Ovary (tissue), 9 donors: Measurements from ENCODE around the gene DPF3. TPM values are rescaled to one million over a fixed set of nuclear protein-coding genes. Genes with fewer than 3 reads are reported as not detected.

ENCODE experiments used
- DNase-seq, 5 donors: peaks; one replicate each; pipeline ENCODE4 v3.0.0-alpha.2; 2019 to 2020
- H3K27ac ChIP-seq, 2 donors: fragments of 200-600 bp; one replicate each; pipeline versions ENCODE4 v1.5.1 to v1.8.0; 2019 to 2022
- H3K27me3 ChIP-seq: fragments of 200-600 bp; one replicate; pipeline ENCODE4 v1.8.0; 2022
- H3K36me3 ChIP-seq: fragments of 200-600 bp; sonication (generic); one replicate; pipeline ENCODE4 v1.5.1; 2019
- H3K4me1 ChIP-seq: one replicate; pipeline ENCODE4 v1.8.1; 2013; ENCODE audit warnings: mild to moderate bottlenecking, moderate library complexity; ENCODE audit not compliant: insufficient read depth
- H3K4me3 ChIP-seq: fragments of 200-600 bp; sonication (generic); one replicate; pipeline ENCODE4 v1.5.1; 2017
- H3K9me3 ChIP-seq, 2 donors: fragments of 200-600 bp in 1 of 2; sonication (generic) in 1 of 2; one replicate each; pipeline versions ENCODE4 v1.5.1 to v1.8.1; 2013 to 2019; ENCODE audit warnings: mild to moderate bottlenecking in 1 of 2, moderate library complexity in 1 of 2
- CTCF ChIP-seq, 3 donors: fragments of 450-650 bp in 2 of 3; fragments of 200-600 bp in 1 of 3; IDR thresholded peaks; one replicate each; pipeline versions ENCODE4 v1.5.1 to v1.8.0; 2016 to 2022; ENCODE audit warnings: antibody characterized with exemption in 3 of 3, mild to moderate bottlenecking in 1 of 3
- EP300 ChIP-seq: sonication (generic); formaldehyde crosslinking; IDR thresholded peaks from one replicate; pipeline ENCODE4 v1.6.1; 2017; ENCODE audit warnings: antibody characterized with exemption
- POLR2A ChIP-seq: fragments of 450-650 bp; IDR thresholded peaks from one replicate; pipeline ENCODE4 v1.6.1; 2017; ENCODE audit warnings: antibody characterized with exemption, mild to moderate bottlenecking, moderate library complexity
- WGBS, 3 donors: extraction: QIAGEN DNeasy Blood & Tissue Kit in 1 of 3; methylation state at CpG; one replicate each; pipeline versions ENCODE4 v1.1.5 to v1.1.7; 2013 to 2017; 5-methylcytosine and 5-hydroxymethylcytosine counted together
- intact Hi-C, 4 donors: fragments of 100-400 bp; cut with DNase I; formaldehyde crosslinking; loops; one replicate each; pipeline versions ENCODE4 v1.11.0 to v1.15.1; 2022 to 2023
- polyA plus RNA-seq, 2 donors: library from polyadenylated mRNA; stranded (reverse); fragments of 200-250 nt in 1 of 2; fragments of 350-450 nt in 1 of 2; fragmentation: Illumina TruSeq in 1 of 2; extraction: RNeasy Lipid Tissue Mini Kit (QIAGEN cat#74804) in 1 of 2; gene quantifications; one replicate each; pipeline ENCODE4 v1.2.3, GENCODE V29; 2013 to 2014
- total RNA-seq, 7 donors: library from RNA; depleted of rRNA in 2 of 7; stranded (reverse); fragments of >200 nt in 2 of 7; fragmentation: NEBNext Ultra II Directional in 3 of 7; extraction: Animal tissue kit (Norgen Biotek cat#: 25700) in 3 of 7; gene quantifications; one replicate each; pipeline versions ENCODE4 v1.1.0 to v1.2.4, GENCODE V29; 2016 to 2023
- donor health status: DM: no; HTN: no; CAD: no; lungs with moderate emphysema.
- donor health status: DM: no; HTN: no; CAD: no.
- donor health status: Bipolar disorder and iron deficiency.
- donor health status: DM: yes; HTN: yes; CAD: no.
- donor health status: DM: no; HTN: no; CAD: no.
- donor health status: DM: yes; HTN: yes; CAD: no.

The DPF3 gene
- total and polyA plus RNA-seq, 9 donors, result 6.3 to 34.4 (median 21.9) TPM

GRCh38 chr14:72747652-72748051 lies 146.2 kb downstream of the DPF3 start:
- WGBS, 3 donors, result 86 to 89% (median 88%) methylated on average over 3 of the region's 3 CpGs
- Histone ChIP-seq H3K27ac (no peak overlapping the region), H3K27me3 (no peaks in the 10 kb centered on the region), H3K4me3 (no peak overlapping the region), H3K4me1 (peaks cover 20% of the 10 kb centered on the region), H3K9me3 (no peaks in the 10 kb centered on the region), H3K36me3 (no peaks in the 10 kb centered on the region)
- DNase-seq, result no peak
- TF ChIP-seq CTCF (IDR thresholded peaks at IDR 0.05) (no peak), POLR2A (no peak), EP300 (no peak)
- intact Hi-C loops, result no loop called here

DNA sequence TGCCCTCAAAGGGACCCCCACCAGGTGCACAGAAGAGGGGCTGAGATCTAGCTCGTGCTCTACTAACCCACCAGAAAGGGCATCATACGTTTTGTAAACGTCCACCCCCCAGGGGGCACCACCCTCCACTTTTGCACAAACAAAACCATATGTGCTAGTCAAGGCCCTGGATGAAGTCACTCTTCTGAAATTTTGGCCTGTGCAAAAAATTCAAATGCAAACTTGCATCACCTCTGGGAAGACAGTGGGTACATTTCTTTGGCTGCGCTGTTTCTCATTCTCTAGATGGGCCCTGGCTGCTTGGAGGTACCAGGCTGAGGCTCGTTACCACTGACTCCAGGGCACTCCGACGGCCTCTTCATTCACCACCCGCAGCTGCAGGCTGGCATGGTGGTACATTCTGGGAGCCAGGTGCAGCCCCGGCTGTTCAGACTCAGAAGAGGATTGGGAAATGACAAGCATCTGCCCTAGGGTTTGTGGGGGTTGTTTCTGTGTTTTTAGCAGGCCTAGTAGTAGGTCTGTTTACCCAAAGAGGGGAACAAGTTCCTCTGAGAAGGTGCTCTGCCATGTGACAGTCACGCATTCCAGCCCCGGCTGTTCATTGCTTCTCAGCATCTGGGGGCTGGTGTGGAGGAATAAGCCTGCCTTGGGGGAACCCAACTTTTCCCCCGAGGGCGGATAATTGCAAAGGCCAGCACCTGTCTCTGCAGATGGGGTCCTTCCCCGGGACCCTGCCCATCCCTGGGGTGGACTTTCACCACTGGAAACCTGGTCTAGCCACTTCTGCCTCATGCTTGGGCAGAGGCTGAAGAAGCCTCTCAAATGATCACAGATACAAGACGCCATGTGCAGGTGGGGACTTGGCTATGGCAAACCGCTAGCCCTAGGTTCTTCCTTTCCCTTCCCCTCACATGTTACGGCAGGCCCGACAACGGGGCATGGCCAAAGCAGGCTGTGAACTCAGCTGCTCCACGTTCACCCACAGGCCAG lies 147.6 kb downstream of the DPF3 start:
- Histone ChIP-seq H3K27me3 (no peaks in the 10 kb centered on the region), H3K4me3 (no peak overlapping the region), H3K4me1 (peaks cover 22% of the 10 kb centered on the region), H3K9me3 (no peaks in the 10 kb centered on the region), H3K36me3 (no peaks in the 10 kb centered on the region), H3K27ac (no peak overlapping the region)
- peak in 1 of 5 donors; percentile 45 for DNase-seq
- WGBS, 3 donors, result 78 to 86% (median 85%) methylated on average over 20 of the region's 20 CpGs
- TF ChIP-seq EP300, result no peak
- TF ChIP-seq POLR2A, result no peak
- no peak for TF ChIP-seq CTCF (IDR thresholded peaks at IDR 0.05)
- intact Hi-C loops, result no loop called here

GRCh38 chr14:72745546-72745945 lies 148.4 kb downstream of the DPF3 start:
- Histone ChIP-seq H3K27ac (no peak overlapping the region), H3K4me3 (no peak overlapping the region), H3K36me3 (no peaks in the 10 kb centered on the region), H3K27me3 (no peaks in the 10 kb centered on the region), H3K4me1 (peaks cover 22% of the 10 kb centered on the region), H3K9me3 (no peaks in the 10 kb centered on the region)
- DNase-seq, result peak in 1 of 5 donors; percentile 45
- TF ChIP-seq POLR2A (no peak), EP300 (no peak), CTCF (IDR thresholded peaks at IDR 0.05) (no peak)
- intact Hi-C loops, result no loop called here
- WGBS, 3 donors, result 28 to 41% (median 38%) methylated on average over 5 of the region's 5 CpGs

DNA sequence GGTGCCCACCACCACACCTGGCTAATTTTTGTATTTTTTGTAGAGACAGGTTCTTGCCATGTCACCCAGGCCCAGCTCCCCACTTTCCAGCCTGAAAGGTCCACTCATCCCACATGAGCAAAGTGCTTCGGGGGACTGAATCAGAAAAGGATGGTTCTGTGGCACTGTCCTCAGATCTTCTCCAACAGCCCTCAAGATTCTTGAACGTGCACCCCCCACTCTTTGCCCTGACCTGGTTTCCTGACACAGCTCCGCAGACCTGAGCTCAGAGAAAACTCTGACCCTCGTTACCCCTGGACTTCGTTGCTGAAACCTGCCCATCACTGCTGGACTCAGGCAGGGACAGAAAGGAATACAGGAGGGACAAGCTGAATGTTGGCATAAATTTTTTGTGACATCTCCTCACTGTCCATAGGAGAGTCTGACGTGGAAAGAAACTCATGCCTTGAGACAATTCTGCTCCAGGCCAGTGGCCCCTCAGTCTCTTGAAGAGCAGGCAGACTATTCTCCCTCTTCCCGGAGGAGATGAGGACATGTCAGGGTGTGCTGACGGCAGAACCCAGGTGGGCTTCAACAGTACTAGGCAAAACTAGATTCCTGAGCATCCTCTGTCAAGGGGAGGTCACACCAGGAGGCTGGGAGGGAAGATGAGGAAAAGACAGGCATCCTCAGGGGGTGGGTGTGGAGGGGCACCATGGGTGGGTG lies 149.3 kb downstream of the DPF3 start:
- H3K27ac ChIP-seq, result peak overlapping the region in 1 of 2 donors; percentile 23
- no peak overlapping the region for H3K4me3 ChIP-seq
- WGBS, 3 donors, result 89 to 94% (median 90%) methylated on average over 8 of the region's 8 CpGs
- intact Hi-C loops, result no loop called here
- no peaks in the 10 kb centered on the region for H3K36me3 ChIP-seq
- DNase-seq, result no peak
- TF ChIP-seq EP300 (no peak), POLR2A (no peak), CTCF (IDR thresholded peaks at IDR 0.05) (no peak)
- H3K27me3 ChIP-seq, result no peaks in the 10 kb centered on the region
- peaks cover 22% of the 10 kb centered on the region for H3K4me1 ChIP-seq
- H3K9me3 ChIP-seq, result no peaks in the 10 kb centered on the region
